Fibroblast of skin of right quadriceps (primary cell): ENCODE data around the gene ACADSB.

Experiments
- DNase-seq: peaks from one replicate; pipeline ENCODE4 v3.0.0-alpha.2; 2013

ACADSB gene

DNA sequence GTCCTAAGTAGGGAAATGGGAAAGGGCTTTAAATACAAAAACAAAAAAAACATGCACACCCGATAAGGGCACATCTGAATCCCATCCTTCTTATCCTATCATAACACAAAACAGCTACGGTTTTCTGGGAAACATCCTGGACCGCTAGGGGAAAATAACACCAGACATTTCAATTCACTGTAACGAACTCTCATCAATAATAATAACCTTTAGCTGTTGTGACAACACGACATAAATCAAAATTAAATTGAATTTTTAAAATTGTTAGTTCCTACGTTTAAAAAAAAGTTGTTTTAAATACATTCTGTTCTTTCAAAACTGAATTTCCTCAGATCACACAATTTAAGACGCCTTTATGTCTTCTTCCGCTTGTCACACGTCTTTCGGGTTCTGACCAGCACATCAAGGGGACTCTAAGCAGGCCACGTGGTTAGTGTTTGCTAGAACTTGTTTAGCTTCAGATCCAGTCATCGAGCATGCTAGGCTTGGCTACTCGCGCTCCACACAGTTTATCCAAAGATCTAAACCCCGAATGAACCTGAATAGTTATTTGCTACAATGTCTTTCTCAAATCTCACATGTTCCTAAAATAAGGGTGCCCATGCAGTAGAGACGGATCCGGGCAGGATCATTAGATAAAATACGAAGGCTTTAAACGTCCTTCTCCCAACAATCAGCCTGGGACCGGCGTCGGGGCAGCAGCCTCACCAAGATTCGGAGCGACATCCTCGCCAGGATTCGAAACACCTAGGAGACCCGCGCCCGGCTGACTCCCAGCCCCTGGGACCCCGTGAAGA, 1.1 kb upstream of the ACADSB start:
- DNase-seq: peak; percentile 21

DNA sequence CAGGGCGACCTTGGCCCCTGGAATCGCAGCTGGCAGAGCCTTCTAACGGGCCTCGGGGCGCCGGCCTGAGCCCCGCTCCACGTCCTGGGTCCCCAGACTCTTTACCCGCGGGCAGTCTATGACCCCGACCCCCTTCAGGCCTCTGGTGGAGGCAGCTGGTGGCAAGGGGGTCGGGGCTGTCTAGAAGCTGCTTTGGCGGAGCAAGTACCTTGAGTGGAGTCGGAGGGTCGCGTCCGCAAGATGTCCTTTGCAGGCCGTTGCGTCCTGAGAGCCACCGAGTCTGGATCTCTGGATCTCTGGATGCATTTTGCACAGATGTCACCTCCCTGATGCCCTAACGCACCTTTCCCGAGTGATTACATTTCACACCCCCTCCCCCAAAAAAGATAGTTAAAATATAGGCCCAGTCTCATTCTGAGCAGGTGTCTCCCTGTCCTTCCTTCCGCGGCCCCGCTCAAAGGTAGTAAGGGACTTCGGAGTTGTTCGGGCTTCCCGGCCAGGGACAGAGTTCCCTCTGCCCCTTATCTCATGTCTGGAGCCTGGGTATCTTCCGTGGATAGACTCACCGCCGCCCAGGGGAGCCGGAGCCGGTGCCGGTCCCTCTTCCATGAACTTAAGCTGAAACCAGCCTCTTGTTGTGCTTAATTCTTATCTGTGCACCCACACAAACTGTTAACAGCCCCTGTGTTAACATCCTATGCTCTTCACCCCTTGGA, 457 bp downstream of the ACADSB start:
- no peak for DNase-seq

DNA sequence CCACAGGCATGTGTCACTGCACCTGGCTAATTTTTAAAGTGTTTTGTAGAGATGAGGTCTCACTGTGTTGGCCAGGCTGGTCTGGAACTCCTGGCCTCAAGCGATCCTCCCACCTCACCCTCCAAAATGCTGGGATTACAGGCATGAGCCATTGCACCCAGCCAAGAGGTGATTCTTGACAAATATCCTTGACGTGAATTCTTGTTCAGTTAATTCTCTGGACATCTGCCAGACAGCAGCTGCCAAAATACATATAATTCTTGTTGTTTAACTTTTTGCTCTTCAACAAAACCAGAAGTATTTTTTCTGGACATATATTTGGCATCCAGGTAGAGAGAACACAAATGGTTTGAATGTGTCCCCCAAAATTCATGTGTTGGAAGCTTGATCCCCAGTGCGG, 3.2 kb downstream of the ACADSB start:
- no peak for DNase-seq

DNA sequence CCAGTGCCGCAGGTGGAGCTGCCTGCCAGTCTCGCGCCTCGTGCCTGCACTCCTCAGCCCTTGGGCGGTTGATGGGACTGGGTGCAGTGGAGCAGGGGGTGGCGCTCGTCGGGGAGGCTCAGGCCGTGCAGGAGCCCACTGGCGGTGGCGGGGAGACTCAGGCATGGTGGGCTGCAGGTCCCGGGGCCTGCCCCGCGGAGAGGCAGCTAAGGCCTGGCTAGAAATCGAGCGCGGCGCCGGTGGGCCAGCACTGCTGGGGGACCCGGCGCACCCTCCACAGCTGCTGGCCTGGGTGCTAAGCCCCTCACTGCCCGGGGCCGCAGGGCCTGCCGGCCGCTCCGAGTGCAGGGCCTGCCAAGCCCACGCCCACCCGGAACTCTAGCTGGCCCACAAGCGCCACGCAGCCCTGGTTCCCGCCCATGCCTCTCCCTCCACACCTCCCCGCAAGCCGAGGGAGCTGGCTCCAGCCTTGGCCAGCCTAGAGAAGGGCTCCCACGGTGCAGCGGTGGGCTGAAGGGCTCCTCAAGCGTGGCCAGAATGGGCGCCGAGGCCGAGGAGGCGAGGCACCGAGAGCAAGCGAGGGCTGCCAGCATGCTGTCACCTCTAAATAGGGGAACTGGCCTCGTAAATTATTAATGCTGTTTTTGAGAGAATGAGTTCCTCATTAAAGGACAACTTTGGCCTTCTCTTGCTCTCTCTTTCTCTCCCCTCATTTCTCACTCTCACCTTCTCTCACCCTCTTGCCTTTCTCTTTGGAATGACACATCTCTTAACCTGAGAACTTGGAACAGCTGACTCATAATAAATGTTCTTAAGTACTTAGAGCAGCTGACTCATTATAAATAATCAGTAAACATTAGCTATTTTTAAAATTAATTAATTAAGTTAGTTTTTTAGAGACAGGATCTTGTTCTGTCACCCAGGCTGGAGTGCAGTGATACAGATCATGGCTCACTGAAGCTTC, 4.9 kb downstream of the ACADSB start:
- no peak for DNase-seq

DNA sequence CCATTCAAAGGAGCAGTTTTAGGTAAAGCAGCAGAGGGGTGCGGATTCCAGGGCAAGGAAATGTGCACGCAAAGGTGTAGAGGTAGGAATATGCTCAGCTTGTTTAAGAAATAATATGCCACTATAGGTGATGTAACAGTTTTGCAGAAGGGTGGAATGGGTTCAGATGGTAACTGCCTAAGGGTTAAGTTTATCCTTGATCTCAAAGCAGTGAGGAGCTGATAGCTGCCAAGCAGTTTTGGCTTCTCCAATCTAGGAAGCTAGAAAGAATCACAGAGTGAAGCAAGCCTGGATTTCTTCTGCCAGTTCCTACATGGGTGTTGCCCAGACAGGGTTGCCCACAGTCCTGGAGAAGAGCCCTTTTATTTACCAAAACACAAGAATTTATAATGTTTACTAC, 6.0 kb downstream of the ACADSB start:
- no peak for DNase-seq

DNA sequence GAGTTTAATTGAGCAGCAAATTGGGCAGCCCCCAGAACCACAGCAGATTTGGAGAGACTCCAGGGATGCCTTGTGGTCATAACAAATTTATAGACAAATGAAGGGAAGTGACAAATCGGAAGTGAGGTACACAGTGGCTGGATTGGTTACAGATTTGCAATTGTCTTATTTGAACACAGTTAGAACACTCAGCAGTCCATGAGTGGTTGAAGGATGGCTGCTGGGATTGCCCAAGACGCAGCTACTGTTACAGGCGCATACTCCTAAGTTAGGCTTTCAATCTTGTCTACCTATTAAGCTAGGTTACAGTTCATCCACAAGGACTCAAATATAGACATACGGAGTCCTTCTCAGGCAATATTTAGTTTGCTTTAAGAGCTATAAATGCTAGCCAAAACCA, 7.4 kb downstream of the ACADSB start:
- DNase-seq: no peak

DNA sequence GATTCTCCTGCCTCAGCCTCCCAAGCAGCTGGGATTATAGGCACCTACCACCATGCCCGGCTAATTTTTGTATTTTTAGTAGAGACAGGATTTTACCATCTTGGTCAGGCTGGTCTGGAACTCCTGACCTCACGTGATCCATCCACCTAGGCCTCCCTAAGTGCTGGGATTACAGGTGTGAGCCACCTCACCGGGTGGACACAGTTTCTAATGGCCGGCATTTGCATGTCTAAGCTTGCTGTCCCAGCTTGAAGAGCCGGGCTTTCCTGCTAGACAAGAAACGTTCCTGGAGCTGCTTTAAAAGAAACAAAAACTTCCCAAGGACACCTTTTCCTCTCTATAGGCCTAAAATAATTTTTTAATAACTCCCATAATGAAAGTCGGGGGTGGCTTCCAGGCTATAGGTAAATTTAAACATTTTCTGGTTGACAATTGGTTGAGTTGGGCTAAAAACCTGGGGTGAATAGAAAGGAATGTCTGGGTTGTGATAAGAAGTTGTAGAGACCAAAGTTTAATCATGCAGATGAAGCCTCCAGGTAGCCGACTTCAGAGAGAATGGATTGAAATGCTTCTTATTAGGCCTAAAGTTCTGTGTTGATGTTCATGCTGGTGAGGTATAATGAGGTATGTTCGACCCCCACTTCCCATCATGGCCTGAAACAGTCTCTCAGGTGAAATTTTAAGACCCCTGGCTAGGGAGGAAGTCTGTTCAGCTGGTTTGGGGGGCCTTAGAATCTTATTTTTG, 8.8 kb downstream of the ACADSB start:
- DNase-seq: no peak

DNA sequence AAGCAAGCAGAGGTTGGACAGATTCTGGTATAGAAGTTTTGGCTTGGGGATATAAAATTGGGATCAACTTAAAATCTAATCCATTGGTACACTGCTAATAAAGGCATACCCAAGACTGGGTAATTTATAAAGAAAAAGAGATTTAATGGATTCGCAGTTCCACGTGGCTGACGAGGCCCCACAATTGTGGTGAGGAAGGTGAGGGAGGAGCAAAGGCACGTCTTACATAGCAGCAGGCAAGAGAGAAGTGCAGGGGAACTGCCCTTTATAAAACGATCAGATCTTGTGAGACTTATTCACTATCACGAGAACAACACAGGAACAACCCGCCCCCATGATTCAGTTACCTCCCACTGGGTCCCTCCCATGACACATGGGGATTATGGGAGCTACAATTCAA, 9.7 kb downstream of the ACADSB start:
- no peak for DNase-seq

DNA sequence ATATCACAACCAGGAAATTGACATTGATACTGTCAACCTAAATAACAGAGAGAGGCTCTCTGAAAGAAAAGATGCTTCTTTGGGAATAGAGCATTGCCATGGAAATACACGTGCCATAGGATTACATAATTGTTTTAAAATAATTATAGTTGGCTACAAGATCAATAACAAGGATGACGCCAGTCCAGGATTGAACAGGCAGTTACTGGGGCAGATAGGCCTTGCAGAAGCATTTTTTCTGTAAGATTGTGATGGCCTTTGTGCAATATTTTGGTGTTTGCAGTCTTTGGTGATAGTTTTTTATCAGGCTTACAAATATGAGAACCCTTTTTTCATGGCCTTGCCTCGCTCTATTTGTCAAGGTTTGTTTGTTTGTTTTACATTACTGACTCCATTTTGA, 10.5 kb downstream of the ACADSB start:
- no peak for DNase-seq

DNA sequence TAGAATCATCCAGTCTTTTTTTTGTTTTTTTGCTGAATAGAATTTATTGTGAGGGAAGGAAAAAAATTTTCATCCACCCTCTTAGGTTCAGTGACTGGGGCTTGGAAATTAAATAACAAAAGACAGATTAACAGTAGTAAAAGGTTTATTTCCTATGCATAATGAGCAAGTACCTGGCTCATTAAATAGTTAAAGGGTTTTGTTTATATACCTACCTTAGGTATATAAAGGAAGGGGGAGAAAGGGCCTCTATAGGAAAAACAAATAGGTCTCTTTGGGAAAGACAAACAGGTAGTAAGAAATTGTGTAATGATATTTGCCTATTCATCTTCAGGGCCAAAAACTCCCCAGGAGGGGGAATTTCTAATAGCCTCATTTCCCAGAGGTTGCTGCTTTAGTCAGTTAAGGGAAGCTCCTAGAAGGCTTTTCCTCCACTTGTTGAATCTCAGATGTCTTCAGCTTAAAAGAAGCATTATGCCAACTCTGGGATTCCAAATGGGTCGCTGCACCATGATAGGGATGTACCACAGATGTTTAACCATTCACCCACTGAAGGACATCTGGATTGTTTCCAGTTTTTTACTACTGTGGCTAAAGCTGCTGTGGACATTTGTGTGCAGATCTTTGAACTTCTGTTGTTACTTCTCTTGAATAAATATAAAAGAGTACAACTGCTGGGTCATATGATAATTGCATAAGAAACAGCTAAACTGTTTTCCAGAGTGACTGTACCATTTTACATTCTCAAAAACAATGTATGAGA, 11.3 kb downstream of the ACADSB start:
- DNase-seq: no peak

DNA sequence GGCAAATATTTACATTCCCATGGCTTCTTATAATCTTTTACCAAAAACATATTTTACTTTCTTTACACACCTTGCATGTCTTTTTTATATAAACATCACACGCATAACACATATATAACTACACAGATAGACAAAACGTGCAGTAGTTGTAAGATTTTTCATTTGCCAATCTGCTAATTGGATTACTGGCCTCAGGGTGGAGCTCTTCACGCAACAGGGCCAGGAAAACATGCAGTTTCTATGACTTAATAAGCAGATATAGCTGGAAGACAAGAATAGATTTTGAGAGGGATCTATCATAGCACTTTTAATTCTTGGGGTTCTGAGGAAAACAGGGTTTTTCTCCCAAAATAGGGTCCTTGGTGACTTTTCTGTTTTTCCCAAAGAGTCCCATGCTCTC, 12.7 kb downstream of the ACADSB start:
- DNase-seq: no peak

DNA sequence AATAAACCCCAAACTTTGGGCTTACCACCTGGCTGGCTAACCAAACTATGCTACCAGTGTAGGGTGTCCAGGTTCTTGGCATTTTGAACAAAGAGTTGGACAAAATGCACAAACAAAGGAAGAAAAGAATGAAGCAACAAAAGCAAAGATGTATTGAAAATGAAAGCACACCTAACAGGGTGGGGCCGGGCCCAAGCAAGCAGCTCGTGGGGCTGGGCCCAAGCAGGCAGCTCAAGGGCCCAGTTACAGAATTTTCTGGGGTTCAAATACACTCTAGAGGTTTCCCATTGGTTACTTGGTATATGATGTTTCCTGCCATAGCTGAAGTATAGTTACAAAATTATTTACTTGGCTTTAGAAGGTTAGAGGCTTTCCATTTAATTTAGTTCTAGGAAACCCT, 15.7 kb downstream of the ACADSB start:
- DNase-seq: no peak

DNA sequence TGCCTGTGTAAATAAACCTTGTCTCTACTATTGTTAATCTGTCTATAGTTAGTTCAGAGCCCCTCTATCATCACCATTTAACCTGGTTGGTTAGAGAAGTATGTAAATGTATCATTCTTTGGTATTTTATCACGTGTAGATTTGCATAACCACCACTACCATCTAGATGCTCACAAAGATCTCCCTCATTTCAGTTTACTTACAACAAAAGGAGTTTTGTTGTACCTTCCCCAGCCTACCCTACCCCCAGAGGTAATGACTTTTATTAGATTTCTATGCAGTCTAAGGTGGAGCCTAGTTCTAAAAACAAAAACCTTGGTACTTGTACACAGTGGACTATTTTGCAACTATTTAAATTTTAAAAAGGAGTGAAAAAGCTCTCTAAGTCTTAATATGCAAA, 17.5 kb downstream of the ACADSB start:
- no peak for DNase-seq

DNA sequence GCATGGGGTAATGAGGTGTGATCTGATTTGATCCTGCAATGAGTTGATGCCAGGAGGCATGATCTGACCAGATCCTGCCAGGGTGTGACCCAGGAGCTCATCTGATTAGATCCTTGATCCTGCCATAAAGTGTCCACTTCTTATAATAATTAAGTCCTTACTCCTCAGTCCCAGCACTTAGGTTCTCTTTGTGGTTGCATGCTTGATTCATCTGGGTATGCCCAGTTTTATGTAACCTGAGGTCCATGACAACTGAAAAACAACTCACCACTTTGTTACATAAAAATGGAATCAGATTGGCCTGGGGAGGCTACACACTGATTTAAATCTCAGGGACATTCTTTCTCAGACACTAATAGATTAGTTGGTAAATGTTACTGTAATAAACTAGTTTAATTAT, 19.1 kb downstream of the ACADSB start:
- DNase-seq: no peak

DNA sequence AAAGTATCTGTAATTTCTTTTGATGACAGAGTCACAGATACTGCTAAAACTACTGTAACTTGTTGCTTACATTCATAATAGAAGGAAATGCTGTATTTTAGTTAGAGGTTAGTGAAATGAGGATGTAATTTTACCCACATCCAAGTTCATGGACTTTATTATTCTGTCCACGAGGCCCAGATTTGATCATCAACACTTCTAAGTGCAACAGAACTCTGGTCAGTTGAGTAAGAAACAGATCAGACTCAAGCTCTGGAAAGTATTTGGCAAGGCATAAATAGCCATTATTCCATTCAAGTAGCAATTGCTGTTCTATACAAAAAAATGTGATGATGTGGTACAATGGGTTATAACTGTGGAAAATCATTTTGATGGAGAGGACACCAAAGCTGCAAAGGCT, 22.3 kb downstream of the ACADSB start:
- DNase-seq: no peak

DNA sequence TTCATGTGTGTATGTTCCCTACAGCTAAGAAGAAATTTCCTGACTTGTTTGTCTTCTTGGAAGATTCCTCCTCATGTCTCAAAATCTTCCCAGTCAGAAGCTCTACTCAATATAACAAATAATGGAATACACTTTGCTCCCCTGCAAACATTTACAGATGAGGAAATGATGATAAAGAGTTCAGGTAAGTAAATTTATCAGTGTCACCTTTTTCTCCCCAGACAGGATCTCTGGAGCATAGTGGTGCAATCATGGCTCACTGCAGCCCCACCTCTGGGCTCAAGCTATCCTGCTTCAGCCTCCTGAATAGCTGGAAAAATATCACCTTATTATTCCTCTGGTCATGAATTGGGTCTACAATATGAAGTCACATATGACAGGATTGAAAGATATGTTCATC, 25.5 kb downstream of the ACADSB start:
- no peak for DNase-seq

DNA sequence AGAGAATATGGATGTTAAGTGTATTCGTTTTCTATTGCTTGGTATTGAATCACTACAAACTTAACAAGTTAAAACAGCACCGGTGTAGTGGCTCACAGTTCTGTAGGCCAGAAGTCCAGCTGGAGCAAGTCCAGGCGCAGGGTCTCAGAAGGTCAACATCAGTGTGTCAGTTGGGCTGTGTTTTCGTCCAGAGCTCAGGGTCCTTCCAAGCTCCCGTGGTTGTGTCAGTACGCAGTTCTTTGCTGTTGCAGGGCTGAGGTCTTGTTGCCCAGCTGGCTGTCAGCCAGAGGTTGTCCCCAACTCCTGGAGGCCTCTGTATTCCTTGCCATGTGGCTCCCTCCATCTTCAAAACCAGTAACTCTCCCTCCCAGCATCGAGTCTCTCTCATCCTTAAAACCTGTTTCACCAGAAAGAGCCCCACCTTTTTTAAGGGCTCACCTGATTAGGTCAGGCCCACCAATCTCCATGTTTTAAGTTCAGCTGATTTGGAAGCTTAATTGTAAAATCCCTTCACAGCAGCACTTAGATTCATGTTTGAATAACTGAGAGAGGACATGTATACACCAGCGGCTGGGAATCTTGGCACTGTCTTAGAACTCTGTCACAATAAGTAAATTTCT, 26.8 kb downstream of the ACADSB start:
- no peak for DNase-seq

DNA sequence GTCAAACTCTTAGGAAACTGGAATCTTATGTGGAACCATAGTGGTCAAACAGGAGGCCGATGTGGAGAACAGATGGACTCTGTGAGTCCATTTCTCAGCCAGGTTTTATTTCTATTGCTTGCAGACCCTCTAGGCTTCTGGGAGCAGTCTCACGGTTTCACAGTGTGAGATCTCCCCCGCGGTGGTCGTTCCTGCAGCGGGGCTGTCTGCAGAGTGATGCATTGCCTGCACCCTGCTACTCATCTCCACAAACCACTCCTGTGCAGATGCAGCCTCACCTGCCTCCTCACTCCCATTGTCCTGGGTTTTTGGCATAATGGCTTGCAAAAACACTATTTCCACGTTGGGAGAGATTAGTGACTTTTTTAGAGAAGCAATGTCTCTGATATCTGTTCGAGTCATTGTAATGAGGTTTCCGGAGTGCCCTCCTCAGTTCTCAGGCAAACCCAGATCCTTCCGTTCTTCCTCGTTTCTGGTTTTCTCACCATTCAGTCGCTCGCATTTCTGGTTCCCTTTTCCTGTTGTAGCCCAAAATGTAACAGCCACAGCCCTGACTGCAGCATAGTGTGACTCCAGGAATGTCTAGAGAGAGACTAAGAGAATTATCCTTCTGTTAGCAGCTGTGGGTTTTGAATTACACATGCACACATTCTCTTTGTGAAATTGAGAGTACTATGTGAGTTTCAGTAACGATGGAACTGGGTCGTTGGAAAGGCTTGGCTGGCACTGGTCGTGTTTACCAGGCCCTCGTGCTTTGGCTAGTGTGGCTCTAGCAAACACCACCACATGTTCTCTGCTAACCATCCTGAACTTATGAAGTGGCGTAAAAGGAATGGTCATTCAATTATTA, 30.2 kb downstream of the ACADSB start:
- no peak for DNase-seq

DNA sequence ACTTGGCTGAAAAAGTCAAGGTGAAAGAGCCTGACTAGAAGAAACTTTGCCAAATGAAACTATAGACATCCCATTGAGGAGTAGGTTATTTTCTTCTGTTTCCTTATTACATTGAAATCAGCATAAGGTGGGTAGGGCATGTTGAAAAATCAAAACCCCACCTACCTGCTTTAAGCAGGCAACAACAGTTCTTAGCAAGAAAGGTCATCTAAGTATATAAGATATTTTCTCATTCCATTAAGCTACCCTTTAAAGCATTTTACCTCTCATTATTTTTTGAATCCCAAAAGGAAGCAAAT, 30.8 kb downstream of the ACADSB start:
- DNase-seq: no peak

DNA sequence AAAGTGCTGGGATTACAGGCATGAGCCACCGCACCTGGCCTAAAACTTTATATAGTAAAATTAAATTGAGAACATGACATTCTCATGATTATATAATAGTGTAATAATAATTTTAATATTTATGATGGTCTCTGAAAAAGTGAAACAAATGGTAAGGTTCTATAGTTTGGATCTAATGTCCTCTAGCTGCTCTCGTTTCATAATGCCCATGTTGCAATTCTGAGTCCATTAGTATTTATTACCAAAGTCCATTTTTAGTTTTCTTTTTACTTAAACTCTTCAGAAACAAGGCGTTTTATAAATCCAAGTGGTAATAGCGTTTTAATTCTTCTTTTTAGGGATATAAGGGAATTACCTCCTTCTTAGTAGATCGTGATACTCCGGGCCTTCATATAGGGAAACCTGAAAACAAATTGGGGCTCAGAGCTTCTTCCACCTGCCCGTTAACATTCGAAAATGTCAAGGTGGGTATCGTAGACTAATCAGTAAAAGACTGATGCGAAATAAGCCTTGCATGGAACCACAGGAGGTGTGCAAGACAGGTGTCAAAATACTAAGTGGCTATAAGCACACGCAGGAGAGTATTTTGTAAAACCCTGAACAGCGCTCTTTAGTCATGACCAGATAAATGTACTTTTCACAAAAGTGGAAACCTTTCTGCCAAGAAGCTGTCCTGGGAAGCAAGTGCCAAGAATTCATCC, 34.1 kb downstream of the ACADSB start:
- no peak for DNase-seq
